Smooth muscle cell (in vitro differentiated cells): ENCODE data around the gene AKAP3. TPM values are rescaled to one million over a fixed set of nuclear protein-coding genes. Genes with fewer than 3 reads are reported as not detected.

Source experiments
- DNase-seq: peaks from one replicate; lab custom pipeline; 2025; ENCODE audit not compliant: unreplicated experiment; lab: John Stamatoyannopoulos, UW
- H2AFZ ChIP-seq: fragments of 200-600 bp; sonication (generic); 2 replicates; pipeline ENCODE4 v1.6.0; 2016; ENCODE audit warnings: antibody characterized with exemption, low read depth, mild to moderate bottlenecking
- H3F3A ChIP-seq: fragments of 200-600 bp; sonication (generic); 2 replicates; pipeline ENCODE4 v1.6.0; 2017; ENCODE audit warnings: antibody characterized with exemption, low read depth
- H3K27ac ChIP-seq: fragments of 200-600 bp; sonication (generic); 2 replicates; pipeline ENCODE4 v1.5.1; 2016; ENCODE audit warnings: low read depth, mild to moderate bottlenecking
- H3K27me3 ChIP-seq: fragments of 200-600 bp; sonication (generic); 2 replicates; pipeline ENCODE4 v1.6.1; 2016; ENCODE audit warnings: low read depth, mild to moderate bottlenecking
- H3K36me3 ChIP-seq: fragments of 200-600 bp; sonication (generic); 2 replicates; pipeline ENCODE4 v1.5.1; 2016; ENCODE audit warnings: low read depth
- H3K4me1 ChIP-seq: fragments of 200-600 bp; sonication (generic); 2 replicates; pipeline ENCODE4 v1.5.1; 2016; ENCODE audit warnings: low read depth
- H3K4me2 ChIP-seq: fragments of 200-600 bp; sonication (generic); 2 replicates; pipeline ENCODE4 v1.6.0; 2016; ENCODE audit warnings: mild to moderate bottlenecking
- H3K4me3 ChIP-seq: fragments of 200-600 bp; sonication (generic); 2 replicates; pipeline ENCODE4 v1.5.1; 2016; ENCODE audit warnings: mild to moderate bottlenecking
- H3K79me2 ChIP-seq: fragments of 200-600 bp; sonication (generic); 2 replicates; pipeline ENCODE4 v1.6.0; 2016; ENCODE audit warnings: low read depth, mild to moderate bottlenecking
- H3K9ac ChIP-seq: fragments of 200-600 bp; sonication (generic); 2 replicates; pipeline ENCODE4 v1.6.0; 2016; ENCODE audit warnings: low read depth
- H3K9me3 ChIP-seq: fragments of 200-600 bp; sonication (generic); replicated peaks from 2 replicates; pipeline ENCODE4 v1.5.1; 2016; ENCODE audit warnings: low read depth
- H4K20me1 ChIP-seq: fragments of 200-600 bp; sonication (generic); 2 replicates; pipeline ENCODE4 v1.6.0; 2016; ENCODE audit warnings: low read depth
- WGBS: methylation state at CpG from one replicate; pipeline ENCODE4 v1.1.7; 2016; ENCODE audit warnings: low lambda C conversion rate; 5-methylcytosine and 5-hydroxymethylcytosine counted together
- polyA plus RNA-seq: library from polyadenylated mRNA; unstranded; fragments of >200 nt; fragmentation: Nextera tagmentation; extraction: Ambion mirVana; gene quantifications from 2 replicates; pipeline ENCODE4 v1.2.1, GENCODE V29; 2016
- total RNA-seq: library from RNA; depleted of rRNA; stranded (reverse); fragments of >200 nt; gene quantifications from 2 replicates; pipeline ENCODE4 v1.2.3, GENCODE V29; 2014
- TF ChIP-seq, protein P1 (sequence below): fragments of 200-600 bp; sonication (generic); IDR thresholded peaks from 2 replicates; pipeline ENCODE4 v1.5.1; 2017; ENCODE audit warnings: borderline replicate concordance, mild to moderate bottlenecking, antibody characterized with exemption; ENCODE audit not compliant: insufficient read depth, poor library complexity, severe bottlenecking

Gene AKAP3
- total and polyA plus RNA-seq, 2 experiments from 2014 or later, result 0.13 to 1.4 TPM

DNA sequence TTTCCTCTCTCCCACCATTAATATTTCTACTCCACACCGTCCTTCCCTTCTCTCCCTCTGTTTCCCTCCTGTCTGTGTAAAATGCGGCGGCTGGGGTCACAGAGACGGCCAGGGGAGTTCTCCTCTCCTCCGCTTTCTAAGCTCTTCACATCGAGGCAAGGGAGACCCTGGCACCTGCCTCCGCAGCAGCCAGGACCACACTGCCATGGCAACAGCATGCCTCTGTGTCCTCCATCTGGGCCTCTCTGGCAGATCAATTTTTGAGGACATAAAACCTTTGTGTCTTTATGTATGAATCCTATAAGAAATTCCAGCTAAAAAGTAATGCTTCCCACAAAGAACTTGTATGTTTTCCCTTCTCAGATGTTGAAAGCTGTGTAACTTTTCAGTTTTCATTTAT, 45.4 kb downstream of the AKAP3 start:
- DNase-seq, result no peak
- Histone ChIP-seq H3K36me3 (no peaks in the 10 kb centered on the region), H2AFZ (no peak overlapping the region), H3K4me3 (no peak overlapping the region), H3K79me2 (peaks cover 14% of the 10 kb centered on the region), H3K27me3 (peaks cover 42% of the 10 kb centered on the region), H3K4me2 (no peak overlapping the region), H3F3A (no peaks in the 10 kb centered on the region), H3K4me1 (peaks cover 10% of the 10 kb centered on the region), H3K9ac (no peak overlapping the region), H3K27ac (no peak overlapping the region), H3K9me3 (no peaks in the 10 kb centered on the region), H4K20me1 (no peaks in the 10 kb centered on the region)
- WGBS, result 76% methylated on average over 7 of the region's 7 CpGs
- TF ChIP-seq, protein P1, sequence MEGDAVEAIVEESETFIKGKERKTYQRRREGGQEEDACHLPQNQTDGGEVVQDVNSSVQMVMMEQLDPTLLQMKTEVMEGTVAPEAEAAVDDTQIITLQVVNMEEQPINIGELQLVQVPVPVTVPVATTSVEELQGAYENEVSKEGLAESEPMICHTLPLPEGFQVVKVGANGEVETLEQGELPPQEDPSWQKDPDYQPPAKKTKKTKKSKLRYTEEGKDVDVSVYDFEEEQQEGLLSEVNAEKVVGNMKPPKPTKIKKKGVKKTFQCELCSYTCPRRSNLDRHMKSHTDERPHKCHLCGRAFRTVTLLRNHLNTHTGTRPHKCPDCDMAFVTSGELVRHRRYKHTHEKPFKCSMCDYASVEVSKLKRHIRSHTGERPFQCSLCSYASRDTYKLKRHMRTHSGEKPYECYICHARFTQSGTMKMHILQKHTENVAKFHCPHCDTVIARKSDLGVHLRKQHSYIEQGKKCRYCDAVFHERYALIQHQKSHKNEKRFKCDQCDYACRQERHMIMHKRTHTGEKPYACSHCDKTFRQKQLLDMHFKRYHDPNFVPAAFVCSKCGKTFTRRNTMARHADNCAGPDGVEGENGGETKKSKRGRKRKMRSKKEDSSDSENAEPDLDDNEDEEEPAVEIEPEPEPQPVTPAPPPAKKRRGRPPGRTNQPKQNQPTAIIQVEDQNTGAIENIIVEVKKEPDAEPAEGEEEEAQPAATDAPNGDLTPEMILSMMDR, result no peak

DNA sequence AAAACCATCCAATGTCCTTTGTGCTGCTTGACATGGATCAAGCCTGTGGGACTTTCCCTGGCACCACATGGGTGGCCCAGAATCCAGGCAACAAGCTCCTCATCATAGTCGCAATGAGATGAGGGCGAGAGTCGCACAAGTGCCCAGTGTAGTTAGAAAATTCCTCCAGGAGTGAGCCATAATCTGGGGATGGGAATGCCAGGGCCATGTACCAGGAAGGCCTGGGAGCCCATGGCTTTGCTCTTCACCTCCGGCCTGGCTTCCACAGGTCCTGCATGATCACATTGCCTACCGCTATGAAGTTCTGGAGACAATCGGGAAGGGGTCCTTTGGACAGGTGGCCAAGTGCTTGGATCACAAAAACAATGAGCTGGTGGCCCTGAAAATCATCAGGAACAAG, 53.0 kb downstream of the AKAP3 start:
- H3K27me3 ChIP-seq, result peaks cover 13% of the 10 kb centered on the region
- 96% methylated on average over 6 of the region's 6 CpGs for WGBS
- H3K9me3 ChIP-seq, result no peaks in the 10 kb centered on the region
- no peak for DNase-seq
- no peaks in the 10 kb centered on the region for H3K36me3 ChIP-seq
- H3F3A ChIP-seq, result no peaks in the 10 kb centered on the region
- TF ChIP-seq, protein P1, result no peak
- no peak overlapping the region for H3K27ac ChIP-seq
- no peak overlapping the region for H3K4me2 ChIP-seq
- no peaks in the 10 kb centered on the region for H3K79me2 ChIP-seq
- H3K4me3 ChIP-seq, result no peak overlapping the region
- H4K20me1 ChIP-seq, result no peaks in the 10 kb centered on the region
- H3K4me1 ChIP-seq, result no peaks in the 10 kb centered on the region
- H2AFZ ChIP-seq, result no peak overlapping the region
- H3K9ac ChIP-seq, result no peak overlapping the region

DNA sequence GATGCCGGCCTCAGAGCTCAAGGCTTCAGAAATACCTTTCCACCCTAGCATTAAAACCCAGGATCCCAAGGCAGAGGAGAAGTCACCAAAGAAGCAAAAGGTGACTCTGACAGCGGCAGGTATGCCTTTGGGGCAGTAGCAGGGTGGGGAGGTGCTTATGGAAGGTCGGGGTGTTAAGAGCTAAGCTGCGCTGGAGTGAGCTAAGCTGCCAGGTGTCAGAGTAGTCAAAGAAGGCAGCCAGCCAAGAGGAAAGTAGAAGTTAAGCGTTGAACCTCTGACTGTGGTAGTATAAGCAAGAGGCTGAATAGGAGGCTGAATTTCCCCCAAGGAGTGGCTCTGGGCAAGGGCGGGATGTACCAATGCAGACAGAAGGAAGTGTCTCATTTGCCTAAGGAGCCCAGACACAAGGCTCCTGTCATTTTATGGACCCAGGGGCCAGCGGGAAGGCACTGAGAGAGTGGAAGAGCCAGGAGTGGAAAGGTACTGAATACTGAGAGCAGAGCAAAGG, 57.6 kb downstream of the AKAP3 start:
- Histone ChIP-seq H3K9ac (no peak overlapping the region), H3K79me2 (no peaks in the 10 kb centered on the region), H3K27ac (no peak overlapping the region), H4K20me1 (no peaks in the 10 kb centered on the region), H3K4me3 (no peak overlapping the region), H3K9me3 (no peaks in the 10 kb centered on the region), H3K4me2 (no peak overlapping the region), H3K4me1 (no peaks in the 10 kb centered on the region), H3K36me3 (no peaks in the 10 kb centered on the region), H2AFZ (no peak overlapping the region), H3K27me3 (peaks cover 11% of the 10 kb centered on the region), H3F3A (no peaks in the 10 kb centered on the region)
- DNase-seq, result no peak
- WGBS, result 88% methylated on average over 7 of the region's 7 CpGs
- TF ChIP-seq, protein P1, result no peak

DNA sequence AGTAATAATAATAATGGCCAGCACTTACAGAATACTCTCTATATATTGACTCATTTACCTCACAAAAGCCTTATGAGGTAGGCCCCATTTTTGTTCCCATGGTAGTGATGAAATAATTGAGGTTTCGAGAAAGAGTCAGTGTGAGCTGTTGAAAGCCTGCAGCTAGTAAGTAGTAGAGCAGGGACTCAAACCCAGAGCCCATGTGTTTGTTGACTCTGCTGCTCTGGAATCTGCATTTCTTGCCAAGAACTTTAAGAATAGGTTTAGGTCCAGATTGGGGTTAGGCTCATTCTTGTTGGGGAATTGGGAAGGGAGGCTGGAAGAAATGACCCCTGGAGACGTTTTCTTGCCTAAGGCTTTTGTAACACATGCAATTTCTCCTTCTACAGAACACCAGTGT, 58.9 kb downstream of the AKAP3 start:
- TF ChIP-seq, protein P1, result no peak
- no peak overlapping the region for H3K4me2 ChIP-seq
- H3K4me3 ChIP-seq, result no peak overlapping the region
- H4K20me1 ChIP-seq, result no peaks in the 10 kb centered on the region
- 83% methylated on average over 2 of the region's 2 CpGs for WGBS
- H3K79me2 ChIP-seq, result no peaks in the 10 kb centered on the region
- H3K36me3 ChIP-seq, result no peaks in the 10 kb centered on the region
- H3K4me1 ChIP-seq, result no peaks in the 10 kb centered on the region
- peaks cover 11% of the 10 kb centered on the region for H3K27me3 ChIP-seq
- no peak overlapping the region for H2AFZ ChIP-seq
- no peak for DNase-seq
- no peaks in the 10 kb centered on the region for H3K9me3 ChIP-seq
- no peaks in the 10 kb centered on the region for H3F3A ChIP-seq
- no peak overlapping the region for H3K27ac ChIP-seq
- no peak overlapping the region for H3K9ac ChIP-seq
